GM18858 (cell line): Measurements from ENCODE around the gene LIN37.
"Not testable (repeated sequence)": the region's sequence is repeated elsewhere in the genome, so short reads cannot be mapped to it uniquely, and the experiment has no call there.

Experiments
- ATAC-seq: cut with Tn5 transposase; IDR thresholded peaks from one replicate; pipeline ENCODE4 v1.9.1; 2021; ENCODE audit not compliant: unreplicated experiment

LIN37 gene

DNA sequence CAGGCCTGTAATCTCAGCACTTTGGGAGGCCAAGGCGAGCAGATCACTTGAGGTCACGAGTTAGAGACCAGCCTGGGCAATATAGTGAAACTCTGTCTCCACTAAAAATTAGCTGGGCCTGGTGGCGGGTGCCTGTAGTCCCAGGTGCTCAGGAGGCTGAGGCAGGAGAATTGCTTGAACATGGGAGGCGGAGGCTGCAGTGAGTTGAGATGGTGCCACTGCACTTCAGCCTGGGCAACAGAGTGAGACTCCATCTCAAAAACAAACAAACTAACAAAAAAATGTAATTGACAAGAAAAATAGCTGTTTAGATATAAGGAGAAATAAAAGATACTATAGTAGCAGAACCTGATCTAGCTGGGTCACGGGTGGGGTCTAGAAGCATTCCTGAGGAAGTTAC, 24.0 kb downstream of the LIN37 start:
- not testable (repeated sequence) for ATAC-seq

DNA sequence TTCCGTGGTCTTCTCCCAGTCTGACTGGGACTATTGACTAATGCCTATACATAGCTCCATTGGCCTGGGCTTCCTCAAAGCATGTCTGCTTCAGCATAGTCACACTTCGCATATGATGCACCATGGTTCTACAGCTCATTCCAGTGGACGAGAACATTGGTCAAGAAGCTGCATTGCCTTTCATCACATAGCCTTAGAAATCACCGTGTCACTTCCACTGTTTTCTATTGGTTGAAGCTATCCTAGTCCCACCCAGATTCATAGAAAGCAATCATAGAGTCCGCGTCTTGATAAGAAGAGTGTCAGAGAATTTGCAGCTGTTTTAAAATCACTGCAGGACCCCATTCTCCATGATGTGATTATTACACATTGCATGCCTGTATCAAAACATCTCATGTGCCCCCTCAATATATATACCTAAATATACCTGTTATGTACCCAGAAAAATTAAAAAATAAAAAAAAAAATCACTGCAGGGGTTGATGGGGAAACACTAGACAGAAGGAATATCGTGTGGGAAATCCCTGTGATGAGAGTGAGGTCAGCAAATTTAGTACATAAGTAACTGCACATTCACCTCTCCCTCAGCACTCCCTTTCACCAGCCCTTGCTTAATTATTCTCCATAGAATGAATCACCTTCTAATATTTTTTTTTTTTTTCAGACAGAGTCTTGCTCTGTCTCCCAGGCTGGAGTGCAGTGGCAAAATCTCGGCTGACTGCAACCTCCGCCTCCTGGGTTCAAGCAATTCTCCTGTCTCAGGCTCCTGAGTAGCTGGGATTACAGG, 24.8 kb downstream of the LIN37 start:
- ATAC-seq, result no peak

DNA sequence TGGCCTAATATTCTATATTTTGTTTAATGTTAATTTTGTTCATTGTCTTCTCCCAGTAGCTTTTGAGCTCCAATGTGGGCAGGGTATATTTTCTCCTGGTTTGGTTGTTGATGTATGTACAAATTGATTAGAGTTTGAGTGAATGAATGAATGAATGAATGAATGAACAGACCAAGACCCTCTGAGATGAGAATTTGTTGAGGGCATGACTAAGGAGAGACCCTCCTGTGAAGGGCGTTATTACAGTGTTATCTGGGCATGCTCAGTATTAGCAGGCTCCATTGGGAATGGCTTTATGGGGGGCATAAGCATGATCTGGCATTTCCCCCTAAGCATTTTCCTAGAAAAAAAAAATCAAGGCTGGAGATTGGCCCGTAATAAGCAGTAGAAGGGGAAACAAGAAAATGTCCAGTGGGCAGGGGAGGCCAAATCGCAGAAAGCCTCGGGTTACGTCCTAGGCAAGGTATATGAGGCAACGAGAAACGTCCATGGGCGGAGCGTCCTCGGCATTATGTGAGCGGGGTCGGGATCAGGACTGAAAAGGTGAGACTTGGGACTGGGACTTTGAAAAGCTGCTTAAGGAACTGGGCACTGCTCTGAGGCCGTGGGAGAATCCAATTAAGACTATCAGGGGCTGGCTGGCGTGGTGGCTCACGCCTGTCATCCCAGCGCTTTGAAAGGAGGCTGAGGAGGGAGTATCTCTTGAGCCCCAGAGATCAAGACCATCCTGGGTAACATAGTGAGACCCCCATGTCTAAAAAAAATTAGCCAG, 26.1 kb downstream of the LIN37 start:
- ATAC-seq, result no peak

DNA sequence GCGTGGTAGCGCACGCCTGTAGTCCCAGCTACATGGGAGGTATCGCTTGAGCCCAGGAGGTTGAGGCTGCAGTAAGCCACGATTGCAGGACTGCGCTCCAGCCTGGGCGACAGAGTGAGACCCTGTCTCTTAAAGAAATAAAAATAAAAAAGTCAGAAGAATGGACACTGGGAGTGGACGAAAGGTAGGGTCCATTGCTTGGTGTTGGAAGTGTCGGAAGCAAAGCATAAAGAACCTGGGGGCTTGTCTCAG, 26.6 kb downstream of the LIN37 start:
- ATAC-seq, result no peak

- peak; percentile 74 for ATAC-seq
These were observed 27.1 kb downstream of the LIN37 start, which contains the start of gene ARHGAP33 for GRCh38 chr19:35775298-35776101. TSS of gene ARHGAP33 (plus strand) at chr19:35775564. CDS start at chr19:35775659, 95 bp downstream.

- ATAC-seq, result no peak
These were observed 27.9 kb downstream of the LIN37 start for GRCh38 chr19:35776102-35776788.

- no peak for ATAC-seq
These were observed 28.9 kb downstream of the LIN37 start for GRCh38 chr19:35777086-35777841.

DNA sequence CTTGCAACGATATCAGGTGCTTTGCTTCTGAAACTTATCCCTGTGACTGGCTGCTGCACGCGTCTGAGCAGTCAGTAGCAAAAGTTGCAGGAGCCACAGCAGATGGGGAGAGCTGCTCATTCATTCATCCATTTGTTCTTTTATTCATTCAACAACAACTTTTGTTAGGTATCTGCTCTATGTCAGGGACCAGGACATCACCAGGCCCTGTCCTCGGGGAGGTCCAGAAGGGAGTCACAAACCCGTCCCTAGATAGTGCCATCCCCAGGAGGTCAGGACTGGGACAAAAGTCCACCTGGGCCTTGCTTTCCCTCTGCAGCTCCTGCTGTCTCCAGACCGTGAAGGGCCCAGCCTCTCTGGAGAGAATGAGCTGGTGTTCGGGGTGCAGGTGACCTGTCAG, 29.6 kb downstream of the LIN37 start:
- ATAC-seq, result no peak

DNA sequence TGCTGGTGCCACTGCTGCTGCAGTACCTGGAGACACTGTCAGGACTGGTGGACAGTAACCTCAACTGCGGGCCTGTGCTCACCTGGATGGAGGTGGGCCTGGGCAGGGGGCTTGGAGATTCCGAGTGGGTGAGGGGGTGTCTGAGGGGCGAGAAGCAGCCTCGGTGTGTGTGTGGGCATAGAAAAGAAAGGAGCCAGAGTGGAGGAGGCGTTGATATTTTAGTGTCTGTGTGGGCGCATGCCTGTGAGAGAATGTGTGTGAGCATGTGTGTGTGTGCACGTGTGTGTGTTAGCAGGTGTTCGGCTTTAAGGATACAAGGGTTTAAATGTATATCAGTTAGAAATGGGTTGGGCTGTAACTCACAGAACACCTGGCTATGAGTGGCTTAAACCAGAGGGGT, 30.7 kb downstream of the LIN37 start:
- no peak for ATAC-seq

- ATAC-seq, result no peak
These were observed 31.7 kb downstream of the LIN37 start for GRCh38 chr19:35780058-35780457.

GRCh38 chr19:35780717-35781116, 32.3 kb downstream of the LIN37 start:
- ATAC-seq, result no peak

DNA sequence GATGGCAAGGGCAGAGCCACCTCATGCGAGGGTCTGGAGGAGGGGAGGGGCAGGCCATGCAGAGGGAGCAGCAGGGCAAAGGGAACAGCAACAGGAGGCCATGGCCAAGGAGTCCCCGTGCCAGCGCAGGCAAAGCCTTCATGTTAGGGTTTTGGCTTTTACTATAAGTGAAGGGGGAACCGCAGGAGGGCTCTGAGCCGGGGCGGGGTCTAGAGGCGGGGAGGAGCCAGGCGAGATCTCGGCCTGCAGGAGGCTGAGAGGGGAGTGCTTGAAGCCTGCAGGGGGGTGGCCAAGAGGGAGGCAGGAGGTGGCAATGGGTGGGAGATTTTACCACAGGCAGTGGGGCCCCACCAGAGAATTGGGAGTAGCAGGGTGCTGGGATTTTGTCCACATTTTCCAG, 33.3 kb downstream of the LIN37 start:
- no peak for ATAC-seq

- no peak for ATAC-seq
These were observed 34.2 kb downstream of the LIN37 start for GRCh38 chr19:35782589-35782988.

GRCh38 chr19:35783469-35784434, 35.4 kb downstream of the LIN37 start:
- no peak for ATAC-seq

DNA sequence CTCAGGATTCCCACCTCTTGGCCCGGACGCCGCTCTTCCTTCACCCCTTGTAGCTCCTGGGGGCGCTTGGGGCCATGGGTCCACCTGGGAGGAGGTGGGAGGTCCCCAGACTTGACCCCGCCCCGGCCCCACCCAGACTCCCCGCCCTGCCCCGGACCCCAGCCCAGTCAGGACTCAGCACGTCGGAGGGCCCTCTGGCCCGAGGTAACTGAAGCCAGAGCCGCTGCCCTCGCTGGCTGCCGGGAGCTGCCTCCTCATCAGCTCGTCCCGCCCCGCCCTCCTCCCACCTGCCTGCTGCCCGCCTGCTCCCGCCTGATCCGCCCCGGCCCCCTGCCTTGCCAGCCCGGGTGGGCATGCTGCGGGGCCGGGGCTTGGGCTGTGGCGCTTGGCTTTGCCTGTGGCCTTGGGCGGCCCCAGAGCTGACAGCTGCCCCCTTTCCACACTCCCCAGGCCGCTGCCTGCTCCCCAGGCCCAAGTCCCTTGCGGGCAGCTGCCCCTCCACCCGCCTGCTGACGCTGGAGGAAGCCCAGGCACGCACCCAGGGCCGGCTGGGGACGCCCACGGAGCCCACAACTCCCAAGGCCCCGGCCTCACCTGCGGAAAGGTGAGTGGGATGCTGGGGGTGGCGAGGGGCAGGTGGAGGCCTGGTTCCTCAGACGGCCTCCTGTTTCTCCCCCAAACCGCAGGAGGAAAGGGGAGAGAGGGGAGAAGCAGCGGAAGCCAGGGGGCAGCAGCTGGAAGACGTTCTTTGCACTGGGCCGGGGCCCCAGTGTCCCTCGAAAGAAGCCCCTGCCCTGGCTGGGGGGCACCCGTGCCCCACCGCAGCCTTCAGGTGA, 36.3 kb downstream of the LIN37 start:
- ATAC-seq, result no peak

GRCh38 chr19:35785339-35785627, 36.9 kb downstream of the LIN37 start:
- no peak for ATAC-seq

GRCh38 chr19:35786299-35787160, 38.2 kb downstream of the LIN37 start:
- no peak for ATAC-seq
